Sigmoid colon (tissue), 3 donors: ENCODE measurements around the gene PMFBP1.

Experiments used
- POLR2A ChIP-seq, 2 donors: fragments of 450-650 bp; IDR thresholded peaks; one replicate each; pipeline ENCODE4 v1.6.1; 2016; ENCODE audit warnings: antibody characterized with exemption in 2 of 2, mild to moderate bottlenecking in 2 of 2, moderate library complexity in 2 of 2
- TF ChIP-seq, protein P1 (sequence below), 4 experiments: fragments of 450-650 bp in 3 of 4; fragments of 200-600 bp in 1 of 4; IDR thresholded peaks; one replicate each; pipeline ENCODE4 v1.5.1; 2016 to 2019; ENCODE audit warnings: antibody characterized with exemption in 4 of 4, mild to moderate bottlenecking in 3 of 4, moderate library complexity in 2 of 4

DNA sequence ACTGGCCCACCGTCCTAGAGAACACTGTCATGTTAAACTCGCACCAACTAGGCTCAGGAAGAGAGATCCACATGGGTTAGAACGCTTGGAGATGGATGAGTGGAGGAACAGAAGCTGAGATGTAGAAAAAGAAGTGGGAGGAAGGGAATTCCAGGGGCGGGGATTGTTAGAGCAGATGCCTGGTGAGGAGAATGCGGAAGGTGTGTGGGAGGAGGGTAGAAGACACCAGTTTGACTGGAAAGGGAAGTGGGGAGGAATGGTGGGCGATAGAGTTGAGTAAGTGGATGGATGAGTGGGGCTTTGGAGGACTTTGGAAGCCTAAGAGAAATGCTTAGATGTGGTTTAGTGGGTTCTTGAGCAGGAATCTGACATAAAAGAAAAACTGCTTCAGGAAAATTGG, 40.9 kb downstream of the PMFBP1 start:
- TF ChIP-seq, protein P1, sequence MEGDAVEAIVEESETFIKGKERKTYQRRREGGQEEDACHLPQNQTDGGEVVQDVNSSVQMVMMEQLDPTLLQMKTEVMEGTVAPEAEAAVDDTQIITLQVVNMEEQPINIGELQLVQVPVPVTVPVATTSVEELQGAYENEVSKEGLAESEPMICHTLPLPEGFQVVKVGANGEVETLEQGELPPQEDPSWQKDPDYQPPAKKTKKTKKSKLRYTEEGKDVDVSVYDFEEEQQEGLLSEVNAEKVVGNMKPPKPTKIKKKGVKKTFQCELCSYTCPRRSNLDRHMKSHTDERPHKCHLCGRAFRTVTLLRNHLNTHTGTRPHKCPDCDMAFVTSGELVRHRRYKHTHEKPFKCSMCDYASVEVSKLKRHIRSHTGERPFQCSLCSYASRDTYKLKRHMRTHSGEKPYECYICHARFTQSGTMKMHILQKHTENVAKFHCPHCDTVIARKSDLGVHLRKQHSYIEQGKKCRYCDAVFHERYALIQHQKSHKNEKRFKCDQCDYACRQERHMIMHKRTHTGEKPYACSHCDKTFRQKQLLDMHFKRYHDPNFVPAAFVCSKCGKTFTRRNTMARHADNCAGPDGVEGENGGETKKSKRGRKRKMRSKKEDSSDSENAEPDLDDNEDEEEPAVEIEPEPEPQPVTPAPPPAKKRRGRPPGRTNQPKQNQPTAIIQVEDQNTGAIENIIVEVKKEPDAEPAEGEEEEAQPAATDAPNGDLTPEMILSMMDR (IDR thresholded peaks at IDR 0.05): no peak
- no peak for TF ChIP-seq POLR2A (IDR thresholded peaks at IDR 0.05)
